Lung (tissue), 12 donors: ENCODE measurements around the gene LCA5L. TPM values are rescaled to one million over a fixed set of nuclear protein-coding genes. Genes with fewer than 3 reads are reported as not detected.
"Not testable (repeated sequence)": the region's sequence is repeated elsewhere in the genome, so short reads cannot be mapped to it uniquely, and the experiment has no call there.

ENCODE experiments used
- ATAC-seq: fragments of 200-7000 bp; cut with Tn5 transposase; one replicate; pipeline ENCODE4 v1.9.1; 2020; ENCODE audit warnings: moderate number of reproducible peaks; ENCODE audit not compliant: insufficient read depth, low FRiP score
- DNase-seq, 3 donors: peaks; one replicate each; pipeline ENCODE4 v3.0.0-alpha.2; 2013 to 2017
- H3K27ac ChIP-seq, 2 donors: one replicate each; pipeline ENCODE4 v1.5.1; 2013; ENCODE audit warnings: mild to moderate bottlenecking in 2 of 2, moderate library complexity in 2 of 2, control low read depth in 1 of 2, inconsistent platforms in 1 of 2, low read depth in 1 of 2, low read length in 1 of 2
- H3K27me3 ChIP-seq, 3 donors: one replicate each; pipeline ENCODE4 v1.5.1; 2013; ENCODE audit warnings: low read length in 2 of 3; ENCODE audit not compliant: control insufficient read depth in 3 of 3, insufficient read depth in 3 of 3
- H3K36me3 ChIP-seq, 4 donors: one replicate each; pipeline ENCODE4 v1.5.1; 2013; ENCODE audit warnings: low read length in 4 of 4, mild to moderate bottlenecking in 1 of 4, moderate library complexity in 1 of 4; ENCODE audit not compliant: control insufficient read depth in 4 of 4, insufficient read depth in 4 of 4
- H3K4me1 ChIP-seq, 5 donors: one replicate each; pipeline ENCODE4 v1.5.1; 2013; ENCODE audit warnings: low read length in 5 of 5, mild to moderate bottlenecking in 2 of 5, moderate library complexity in 1 of 5; ENCODE audit not compliant: control insufficient read depth in 5 of 5, insufficient read depth in 5 of 5
- H3K4me3 ChIP-seq: one replicate; pipeline ENCODE4 v1.5.1; 2013; ENCODE audit warnings: mild to moderate bottlenecking, control low read depth, moderate library complexity
- H3K9ac ChIP-seq, 2 donors: one replicate each; pipeline ENCODE4 v1.5.1; 2013; ENCODE audit warnings: low read length in 2 of 2, control low read depth in 1 of 2; ENCODE audit not compliant: insufficient read depth in 1 of 2
- H3K9me3 ChIP-seq, 4 donors: one replicate each; pipeline ENCODE4 v1.5.1; 2013; ENCODE audit warnings: low read length in 3 of 4, mild to moderate bottlenecking in 1 of 4, moderate library complexity in 1 of 4; ENCODE audit not compliant: control insufficient read depth in 4 of 4, insufficient read depth in 3 of 4
- CTCF ChIP-seq: IDR thresholded peaks from 2 replicates; pipeline ENCODE4 v1.5.1; 2012; ENCODE audit warnings: mild to moderate bottlenecking; ENCODE audit errors: control extremely low read depth, extremely low read depth
- WGBS, 2 donors: extraction: QIAGEN DNeasy Blood & Tissue Kit; methylation state at CpG; one replicate each; pipeline ENCODE4 v1.1.7; 2013; 5-methylcytosine and 5-hydroxymethylcytosine counted together
- polyA plus RNA-seq, 2 donors: library from polyadenylated mRNA; stranded (reverse); fragments of 200-250 nt; gene quantifications; one replicate each; pipeline ENCODE4 v1.2.1, GENCODE V29; 2013
- total RNA-seq, 2 donors: library from RNA; depleted of rRNA in 1 of 2; stranded (reverse); fragments of >200 nt in 1 of 2; gene quantifications; one replicate each; pipeline ENCODE4 v1.2.1, GENCODE V29; 2014 to 2021
- donor health status: control.
- donor health status: control.
- donor health status: Bipolar disorder and iron deficiency.
- donor health status: healthy.
- donor health status: DM: yes; HTN: yes; CAD: no.

The LCA5L gene
- total and polyA plus RNA-seq, 4 donors, result 2.4 to 6.5 (median 3.7) TPM

DNA sequence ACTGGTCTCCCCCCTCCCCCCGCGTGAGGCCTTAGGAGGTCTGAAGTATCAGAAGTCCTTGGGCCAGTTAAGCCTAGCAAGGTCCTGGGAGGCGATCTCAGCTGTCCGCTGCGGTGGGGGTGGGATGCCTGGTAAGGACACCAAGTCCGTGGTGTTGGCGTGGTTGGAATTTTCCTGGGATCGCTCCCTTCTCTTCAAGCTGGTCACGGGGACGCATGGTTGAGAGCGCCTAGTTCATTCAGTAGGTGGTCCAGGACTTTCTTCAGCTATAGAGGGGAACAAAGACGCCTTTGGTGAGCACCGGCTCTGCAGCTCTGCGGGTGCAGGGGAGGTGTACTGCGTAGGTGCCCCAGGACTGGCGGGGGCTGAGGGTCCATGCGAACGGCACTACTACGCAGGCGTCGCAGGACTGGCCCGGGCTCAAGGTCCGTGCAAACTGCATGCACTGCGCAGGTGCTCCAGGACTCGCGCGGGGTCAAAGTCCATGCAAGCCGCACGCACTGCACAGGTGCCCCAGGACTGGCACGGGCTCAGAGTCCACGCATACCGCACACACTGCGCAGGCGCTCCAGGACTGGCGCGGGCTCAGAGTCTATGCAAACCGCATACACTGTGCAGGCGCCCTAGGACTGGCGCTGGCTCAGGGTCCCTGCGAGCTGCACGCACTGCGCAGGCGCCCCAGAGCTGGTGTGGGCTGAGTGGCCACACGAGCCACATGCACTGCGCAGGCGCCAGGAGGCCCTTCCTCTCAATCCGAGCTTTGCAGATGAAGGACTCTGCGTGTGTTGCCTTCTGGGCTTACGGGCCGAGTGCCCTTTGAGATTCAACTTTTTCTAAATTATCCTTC is 60.1 kb downstream of the LCA5L start:
- Histone ChIP-seq H3K27me3 (no peaks in the 10 kb centered on the region), H3K9ac (peak overlapping the region in 1 of 2 donors; percentile 70), H3K9me3 (no peaks in the 10 kb centered on the region), H3K27ac (peak overlapping the region; percentile 50 to 55), H3K36me3 (peaks cover 0 to 2% (median 0%) of the 10 kb centered on the region in 4 donors), H3K4me3 (no peak overlapping the region), H3K4me1 (peaks cover 0 to 22% (median 11%) of the 10 kb centered on the region in 5 donors)
- 58 to 73% methylated on average over 50 of the region's 50 CpGs for WGBS, 2 donors
- TF ChIP-seq CTCF, result no peak
- ATAC-seq, result peak; percentile 67
- peak; percentile 88 to 91 (median 90) for DNase-seq

DNA sequence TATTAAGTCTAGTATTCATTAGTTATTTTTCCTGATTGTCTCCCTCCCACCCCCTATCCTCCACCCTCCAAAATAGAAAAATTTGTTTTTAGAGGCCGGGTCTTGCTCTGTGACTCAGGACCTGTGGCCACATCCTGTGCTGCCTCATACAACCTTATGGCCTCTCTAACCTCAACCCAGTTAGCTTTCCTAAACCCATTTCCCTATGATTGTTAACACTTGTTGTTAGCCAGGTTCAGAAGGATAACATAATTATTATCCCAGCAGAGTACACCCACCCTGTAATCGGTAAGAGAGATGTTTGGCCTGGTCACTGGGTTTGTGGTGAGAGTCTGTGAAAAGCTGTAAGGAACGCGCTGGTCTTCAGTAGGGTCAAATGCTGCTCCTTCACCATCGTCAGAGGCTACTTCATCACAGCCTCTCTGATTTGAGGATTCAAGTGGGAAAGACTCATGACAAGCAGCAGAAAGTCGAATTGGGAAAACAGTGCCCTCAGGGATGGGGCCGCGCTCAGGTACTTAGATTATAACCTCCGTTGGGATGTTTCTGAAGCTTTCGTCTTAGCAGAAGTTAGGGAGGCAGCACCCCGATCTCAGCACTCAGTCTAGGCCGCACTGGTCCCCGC is 60.8 kb downstream of the LCA5L start:
- Histone ChIP-seq H3K9ac (no peak overlapping the region), H3K27me3 (no peaks in the 10 kb centered on the region), H3K36me3 (no peaks in the 10 kb centered on the region), H3K4me3 (no peak overlapping the region), H3K27ac (peak overlapping the region in 1 of 2 donors; percentile 50), H3K4me1 (peaks cover 0 to 22% (median 11%) of the 10 kb centered on the region in 5 donors), H3K9me3 (no peaks in the 10 kb centered on the region)
- WGBS, 2 donors, result 87 to 90% methylated on average over 13 of the region's 13 CpGs
- no peak for TF ChIP-seq CTCF
- no peak for ATAC-seq
- DNase-seq, result no peak

GRCh38 chr21:39382096-39382495 is 63.5 kb downstream of the LCA5L start:
- not testable (repeated sequence) for H3K9ac ChIP-seq, H3K4me3 ChIP-seq, H3K27ac ChIP-seq, DNase-seq, ATAC-seq, H3K9me3 ChIP-seq, H3K36me3 ChIP-seq, H3K27me3 ChIP-seq
- peaks cover 0 to 11% (median 4%) of the 10 kb centered on the region in 5 donors for H3K4me1 ChIP-seq
- 96 to 97% methylated on average over 7 of the region's 7 CpGs for WGBS, 2 donors

DNA sequence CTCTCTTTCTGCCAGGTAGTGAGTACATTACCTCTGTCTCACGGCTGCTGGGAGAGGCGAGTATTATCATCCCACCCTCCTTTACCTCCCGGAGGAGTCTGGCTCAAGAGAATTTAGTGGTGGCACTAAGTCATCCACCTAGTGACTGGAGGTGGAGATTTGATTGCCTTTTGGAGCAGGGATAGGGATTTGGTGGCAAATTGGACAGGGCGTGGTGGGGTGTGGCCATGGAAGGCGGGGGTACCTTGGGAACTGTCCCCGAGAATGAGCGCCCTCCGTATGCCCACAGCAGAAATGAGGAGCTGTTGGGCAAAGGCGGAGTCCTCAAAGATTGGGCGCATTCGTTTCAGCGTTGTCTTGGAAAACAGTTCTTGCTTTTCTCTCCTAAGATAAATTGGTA is 64.6 kb downstream of the LCA5L start:
- 27 to 34% methylated on average over 12 of the region's 12 CpGs for WGBS, 2 donors
- DNase-seq (peak in 1 of 3 donors; percentile 17), ATAC-seq (no peak)
- no peak for TF ChIP-seq CTCF
- H3K27me3 ChIP-seq, result no peaks in the 10 kb centered on the region
- H3K4me3 ChIP-seq, result peak overlapping the region; percentile 98
- H3K9ac ChIP-seq, result peak overlapping the region in 1 of 2 donors; percentile 87
- H3K36me3 ChIP-seq, result no peaks in the 10 kb centered on the region
- no peaks in the 10 kb centered on the region for H3K9me3 ChIP-seq
- peaks cover 0 to 8% (median 3%) of the 10 kb centered on the region in 5 donors for H3K4me1 ChIP-seq
- peak overlapping the region in 1 of 2 donors; percentile 98 for H3K27ac ChIP-seq
